Measurements from ENCODE around the gene C11orf98. TPM values are rescaled to one million over a fixed set of nuclear protein-coding genes. Genes with fewer than 3 reads are reported as not detected.
"Not testable (repeated sequence)": the region's sequence is repeated elsewhere in the genome, so short reads cannot be mapped to it uniquely, and the experiment has no call there.

C11orf98 gene
- total RNA-seq, 1 experiment from 2014 or later = 69.1 TPM

DNA sequence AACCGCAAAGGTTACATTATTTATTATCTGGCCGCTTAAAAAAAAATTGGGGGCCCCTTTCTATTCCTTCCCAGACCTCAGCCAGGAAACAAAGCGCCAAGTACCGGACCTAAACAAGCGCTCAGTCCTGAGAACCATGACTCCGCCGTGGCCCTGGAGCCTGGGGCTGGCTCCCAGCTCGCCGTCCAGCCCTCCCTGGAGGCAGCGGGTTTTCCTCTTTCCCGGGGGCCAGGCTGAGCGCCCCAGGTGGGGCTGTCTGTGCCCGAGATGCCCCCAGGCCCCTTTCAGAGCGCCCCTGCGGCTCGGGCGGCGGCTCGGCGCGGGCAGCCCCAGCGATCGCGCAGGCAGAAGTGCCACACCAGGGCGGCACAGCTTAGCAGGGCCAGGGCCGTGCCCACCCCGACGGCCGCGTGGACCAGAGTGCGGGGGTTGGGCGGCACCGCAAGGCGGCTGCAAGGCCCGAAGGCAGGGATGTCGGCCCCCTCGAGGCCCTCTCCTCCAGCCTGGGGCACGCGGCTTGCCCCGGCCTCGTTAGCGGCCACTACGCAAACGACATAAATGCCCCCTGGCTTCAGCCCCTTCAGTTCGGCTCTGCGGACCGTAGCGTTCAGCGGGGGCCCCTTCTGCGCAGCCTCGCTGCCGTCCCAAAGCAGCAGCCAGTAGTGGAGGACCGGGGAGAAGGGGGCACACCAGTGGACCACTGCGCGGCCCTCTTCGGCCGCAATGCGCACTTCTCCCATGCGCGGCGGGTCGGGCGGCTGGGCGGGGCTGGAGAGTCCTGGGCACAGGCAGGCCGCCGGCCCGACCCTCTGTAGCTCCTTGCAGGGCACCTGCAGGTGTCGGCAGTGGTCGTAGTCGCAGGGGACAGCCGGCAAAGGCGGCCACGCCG is 22.7 kb upstream of the C11orf98 start:
- DNase-seq (ENCODE audit: extremely low read depth, low read depth) = no peak

- no peak for DNase-seq (ENCODE audit: extremely low read depth, low read depth)
These were observed 17.5 kb upstream of the C11orf98 start for GRCh38 chr11:62682518-62682917.

DNA sequence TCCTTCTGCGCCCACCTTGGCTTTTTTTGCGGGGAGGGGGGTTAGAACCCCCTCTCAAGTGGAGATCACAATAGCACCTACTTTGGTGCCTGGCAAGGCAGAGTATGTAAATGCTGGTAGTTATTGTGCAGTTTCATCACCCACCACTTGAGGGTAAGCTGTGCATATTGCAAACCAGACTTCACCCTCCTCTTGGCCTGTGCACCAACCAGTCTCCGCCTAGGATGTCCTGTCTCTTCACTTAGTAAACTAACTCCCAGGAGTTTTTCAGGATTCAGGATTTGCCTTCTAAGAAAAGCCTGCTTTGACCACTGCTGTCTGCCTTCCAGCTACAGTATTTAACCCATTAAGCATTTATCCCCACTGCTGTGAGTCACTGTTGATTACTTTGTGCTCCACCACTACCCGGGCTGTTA is 15.8 kb upstream of the C11orf98 start:
- peak; percentile 64 for DNase-seq (ENCODE audit: extremely low read depth, low read depth)

DNA sequence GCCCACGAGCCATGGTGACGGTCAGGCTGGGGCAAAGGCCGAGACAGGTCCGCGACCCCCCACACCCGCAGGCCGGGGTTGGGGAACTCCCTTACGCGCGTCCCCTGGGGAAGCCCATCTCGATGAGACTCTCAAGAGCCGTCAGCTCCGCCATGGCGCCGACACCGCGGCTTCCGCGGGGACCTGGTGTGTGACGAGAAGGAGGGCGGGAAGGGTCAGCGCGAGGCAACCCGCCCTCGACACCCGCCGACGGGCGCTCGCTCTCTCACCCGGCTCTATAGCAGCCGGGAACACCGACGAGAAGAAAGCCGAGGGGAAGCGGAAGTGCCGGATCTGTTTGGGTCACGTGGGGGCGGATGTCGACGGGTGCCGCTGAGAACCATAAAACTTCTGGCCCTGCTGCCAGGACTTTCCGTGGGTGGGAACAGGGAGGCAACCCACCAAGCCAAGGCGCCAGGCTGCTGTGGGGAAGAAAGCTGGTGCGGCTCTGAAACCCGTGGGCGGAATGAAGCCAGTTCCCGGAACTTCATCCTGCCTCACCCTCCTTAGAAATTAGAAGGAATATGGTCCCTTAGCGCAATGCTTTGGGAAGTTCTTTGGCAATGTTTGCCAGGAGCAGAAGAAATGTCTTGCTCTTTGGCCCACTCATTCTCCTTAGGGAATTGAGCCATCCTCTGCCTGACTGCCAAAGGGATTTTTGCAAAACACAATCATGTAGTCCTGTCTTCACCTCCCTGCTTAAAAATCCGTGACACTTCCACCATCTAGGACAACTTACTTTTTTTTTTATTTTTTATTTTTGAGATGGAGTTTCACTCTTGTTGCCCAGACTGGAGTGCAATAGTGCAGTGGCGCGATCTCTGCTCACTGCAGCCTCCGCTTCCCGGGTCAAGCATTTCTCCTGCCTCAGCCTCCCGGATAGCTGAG is 14.0 kb upstream of the C11orf98 start, which contains the start of gene UBXN1:
Gene UBXN1 (minus strand): TSS at position 304 of the 927 bp plus-strand sequence. CDS start 150 bp downstream, at position 154.
- DNase-seq (ENCODE audit: extremely low read depth, low read depth) = peak; percentile 71

- DNase-seq (ENCODE audit: extremely low read depth, low read depth) = no peak
These were observed 13.4 kb upstream of the C11orf98 start for GRCh38 chr11:62678433-62678769.

DNA sequence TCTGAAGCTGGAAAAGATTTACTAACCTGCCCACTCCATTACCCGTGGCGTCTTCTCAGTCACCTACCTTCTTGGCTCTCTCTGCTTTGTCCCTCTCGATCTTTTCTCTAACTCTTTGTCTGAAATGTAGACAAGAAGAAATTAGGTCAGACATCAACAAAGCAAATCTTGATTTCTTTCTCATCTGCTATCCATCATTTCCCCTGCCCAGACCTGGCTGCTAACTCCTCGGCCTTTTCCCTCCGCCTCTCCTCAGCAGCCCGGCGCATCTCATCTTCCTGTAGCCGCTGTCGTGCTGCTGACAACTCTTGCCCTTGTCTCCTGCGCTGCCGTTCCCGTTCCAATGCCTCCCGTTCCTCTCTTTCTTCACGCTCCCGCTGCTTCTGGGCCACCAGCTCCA is 12.7 kb upstream of the C11orf98 start:
- DNase-seq (ENCODE audit: extremely low read depth, low read depth) = no peak

DNA sequence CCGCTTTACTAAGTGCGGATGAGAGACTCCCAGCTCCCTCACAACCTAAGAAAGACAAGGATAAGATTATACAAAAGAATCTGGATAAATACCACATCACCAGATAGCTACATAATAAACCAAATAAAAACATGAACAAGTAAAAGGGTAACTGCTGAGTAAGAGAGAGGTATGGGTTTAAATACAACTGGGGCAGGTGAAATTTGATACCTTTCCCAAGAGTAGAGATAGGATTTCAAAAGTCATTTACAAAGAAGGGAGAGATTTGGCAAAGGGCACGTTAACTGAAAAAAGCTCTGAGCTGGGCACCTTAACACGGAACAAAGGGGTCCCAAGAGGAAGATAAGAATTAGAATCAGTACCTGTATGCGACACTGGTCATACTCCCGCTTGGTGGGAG is 12.1 kb upstream of the C11orf98 start:
- DNase-seq (ENCODE audit: extremely low read depth, low read depth) = no peak

- no peak for DNase-seq (ENCODE audit: extremely low read depth, low read depth)
These were observed 11.7 kb upstream of the C11orf98 start for GRCh38 chr11:62676698-62677097.

DNA sequence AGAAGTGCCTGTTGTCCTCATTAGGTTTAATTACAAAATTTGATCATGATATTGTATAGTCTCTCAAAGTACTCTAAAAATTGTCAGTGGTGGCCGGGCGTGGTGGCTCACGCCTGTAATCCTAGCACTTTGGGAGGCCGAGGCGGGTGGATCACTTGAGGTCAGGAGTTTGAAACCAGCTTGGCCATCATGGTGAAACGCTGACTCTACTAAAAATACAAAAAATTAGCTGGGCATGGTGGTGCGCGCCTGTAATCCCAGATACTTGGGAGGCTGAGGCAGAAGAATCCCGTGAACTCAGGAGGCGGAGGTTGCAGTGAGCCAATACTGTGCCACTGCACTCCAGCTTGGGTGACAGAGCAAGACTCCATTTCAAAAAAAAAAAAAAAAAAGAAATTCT is 10.4 kb upstream of the C11orf98 start:
- DNase-seq (ENCODE audit: extremely low read depth, low read depth) = not testable (repeated sequence)

- no peak for DNase-seq (ENCODE audit: extremely low read depth, low read depth)
These were observed 8.2 kb upstream of the C11orf98 start for GRCh38 chr11:62673196-62673525.

- peak; percentile 67 for DNase-seq (ENCODE audit: extremely low read depth, low read depth)
These were observed 6.8 kb upstream of the C11orf98 start, which contains the start of the genes LBHD1 and UQCC3 for GRCh38 chr11:62671608-62672389. LBHD1 (minus strand) TSS chr11:62672267; CDS start chr11:62670031, 2,236 bp downstream. UQCC3 (plus strand) TSS chr11:62671673; CDS start chr11:62671746, 73 bp downstream.

DNA sequence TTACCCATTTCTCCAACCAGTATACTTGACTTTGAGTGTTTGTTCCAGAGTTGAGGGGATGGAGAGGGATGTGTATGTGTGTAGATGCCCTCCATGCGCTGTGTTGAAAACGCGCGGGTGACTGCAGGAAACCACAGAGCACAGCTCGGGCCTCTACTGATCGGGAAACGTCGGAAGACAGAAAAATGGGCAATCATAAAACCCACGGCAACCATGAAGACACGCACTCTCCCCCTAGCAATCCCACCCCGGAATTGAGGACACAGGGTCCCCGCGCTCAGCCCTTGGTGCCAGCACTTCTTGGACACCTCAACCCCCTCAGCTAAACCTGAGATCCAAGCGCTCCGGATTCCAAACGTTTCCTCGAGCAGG is 6.2 kb upstream of the C11orf98 start:
- DNase-seq (ENCODE audit: extremely low read depth, low read depth) = no peak

DNA sequence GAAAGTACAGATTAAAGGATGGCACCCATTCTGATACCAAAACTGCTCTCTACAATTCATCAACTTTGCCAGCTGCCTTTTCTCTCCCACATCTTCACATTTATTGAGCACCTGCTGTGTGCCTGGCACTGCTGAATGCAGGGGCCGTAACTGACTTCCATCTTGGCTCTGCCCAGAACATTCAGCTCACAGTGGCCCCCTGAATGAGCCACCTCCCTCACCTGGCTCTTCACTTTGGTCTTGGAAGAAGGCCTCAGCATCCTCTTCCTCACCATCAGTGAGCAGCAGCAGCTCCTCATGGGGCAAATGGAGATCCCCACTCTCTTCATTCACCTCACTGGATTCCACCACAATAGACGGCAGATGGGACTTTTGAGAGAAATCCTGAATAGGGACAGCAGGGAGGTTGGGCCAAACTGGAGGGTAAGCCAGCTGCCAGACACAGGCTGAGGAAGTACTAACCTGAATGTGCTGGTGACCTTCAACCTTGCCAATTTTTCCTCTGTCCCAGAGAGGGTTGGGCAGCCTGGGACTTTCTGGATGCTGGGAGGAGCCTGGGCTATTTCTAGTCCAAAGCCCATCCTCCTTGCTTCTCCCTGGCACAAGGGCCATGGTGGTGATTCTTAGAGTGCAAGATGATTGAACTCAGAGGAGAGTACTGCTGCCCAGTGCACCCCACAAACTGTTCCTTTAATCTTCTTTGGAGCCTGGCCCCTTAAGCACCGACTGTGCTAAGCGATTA is 4.6 kb upstream of the C11orf98 start:
- no peak for DNase-seq (ENCODE audit: extremely low read depth, low read depth)

GRCh38 chr11:62667460-62667859 is 2.5 kb upstream of the C11orf98 start:
- no peak for DNase-seq (ENCODE audit: extremely low read depth, low read depth)

GRCh38 chr11:62666259-62666926 is 1.4 kb upstream of the C11orf98 start:
- DNase-seq (ENCODE audit: extremely low read depth, low read depth) = no peak

GRCh38 chr11:62665599-62666258 is 719 bp upstream of the C11orf98 start:
- no peak for DNase-seq (ENCODE audit: extremely low read depth, low read depth)

GRCh38 chr11:62664405-62665074 is 470 bp downstream of the C11orf98 start:
- no peak for DNase-seq (ENCODE audit: extremely low read depth, low read depth)

- DNase-seq (ENCODE audit: extremely low read depth, low read depth) = no peak
These were observed 8.1 kb downstream of the C11orf98 start for GRCh38 chr11:62656796-62657429.
